Measurements from ENCODE around the gene CELF2.

Gene CELF2

GRCh38 chr10:11303361-11304170, 285.9 kb downstream of the CELF2 start:
- TF ChIP-seq CTCF (IDR thresholded peaks at IDR 0.05), result no peak

- no peak for TF ChIP-seq CTCF (IDR thresholded peaks at IDR 0.05)
These were observed 287.4 kb downstream of the CELF2 start for GRCh38 chr10:11304906-11305585.

GRCh38 chr10:11305825-11306593, 288.3 kb downstream of the CELF2 start:
- no peak for TF ChIP-seq CTCF (IDR thresholded peaks at IDR 0.05)

- no peak for TF ChIP-seq CTCF (IDR thresholded peaks at IDR 0.05)
These were observed 289.3 kb downstream of the CELF2 start for GRCh38 chr10:11307004-11307403.

GRCh38 chr10:11307937-11308336, 290.3 kb downstream of the CELF2 start:
- no peak for TF ChIP-seq CTCF (IDR thresholded peaks at IDR 0.05)

- TF ChIP-seq CTCF (IDR thresholded peaks at IDR 0.05), result no peak
These were observed 293.4 kb downstream of the CELF2 start for GRCh38 chr10:11311027-11311426.

GRCh38 chr10:11313463-11313862, 295.8 kb downstream of the CELF2 start:
- no peak for TF ChIP-seq CTCF (IDR thresholded peaks at IDR 0.05)

Data from LNCAP (cell line).